GM21526 (cell line): ENCODE measurements around the gene RGS3.

ENCODE experiments used
- ATAC-seq: cut with Tn5 transposase; IDR thresholded peaks from one replicate; pipeline ENCODE4 v1.9.1; 2021; ENCODE audit warnings: moderate library complexity; ENCODE audit not compliant: unreplicated experiment, low FRiP score

The RGS3 gene

DNA sequence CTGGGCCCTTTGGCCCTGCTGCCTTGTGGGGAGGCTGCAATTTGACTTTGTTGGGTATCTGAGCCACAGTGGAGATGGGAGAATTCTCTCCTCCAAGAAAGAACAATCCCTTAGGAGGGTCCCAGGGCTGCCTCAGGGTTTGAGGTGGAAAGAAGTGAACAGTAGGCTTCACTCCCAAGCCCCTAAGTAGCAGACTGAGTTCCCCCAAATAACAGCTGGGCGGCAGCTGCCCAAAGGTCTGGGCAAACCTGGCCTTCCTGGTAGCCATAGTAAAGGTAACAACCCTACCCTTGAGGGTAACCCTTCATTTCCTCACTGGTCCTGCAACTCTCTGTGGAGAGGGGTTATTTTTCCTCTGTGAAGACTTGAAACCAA is 746 bp downstream of the RGS3 start:
- ATAC-seq: no peak

DNA sequence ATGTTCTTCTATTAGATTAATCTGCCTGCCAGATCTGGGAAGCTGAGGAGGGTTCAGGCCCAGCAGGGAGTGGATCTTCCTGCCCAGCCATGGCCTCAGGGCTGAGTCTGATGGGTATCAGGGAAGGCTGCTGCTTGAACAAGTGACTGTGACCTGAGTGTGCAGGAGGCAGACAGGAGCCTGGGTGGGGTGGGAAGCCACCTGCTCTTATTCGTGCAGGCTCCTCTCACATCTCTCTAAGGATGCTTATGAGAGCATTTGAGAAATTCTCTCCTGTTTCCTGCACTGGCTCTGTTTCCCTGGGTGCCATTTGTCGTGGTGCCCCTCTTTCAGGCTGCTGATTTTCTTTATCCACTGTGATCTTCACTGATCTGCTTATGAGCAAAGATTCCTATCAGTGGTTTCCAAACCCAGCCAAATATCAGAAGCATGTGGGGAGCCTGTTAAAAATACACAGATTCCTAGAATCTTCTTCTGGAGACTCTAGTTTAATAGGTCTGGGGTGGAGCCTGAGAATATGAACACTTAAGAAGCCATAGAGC is 2.1 kb downstream of the RGS3 start:
- ATAC-seq: no peak

- no peak for ATAC-seq
Observed at GRCh38 chr9:113467183-113467582, 3.7 kb downstream of the RGS3 start.

- ATAC-seq: no peak
Observed at GRCh38 chr9:113468716-113469448, 5.4 kb downstream of the RGS3 start.

GRCh38 chr9:113471143-113471542 is 7.6 kb downstream of the RGS3 start:
- ATAC-seq: no peak

- no peak for ATAC-seq
Observed at GRCh38 chr9:113471566-113471965, 8.0 kb downstream of the RGS3 start.

DNA sequence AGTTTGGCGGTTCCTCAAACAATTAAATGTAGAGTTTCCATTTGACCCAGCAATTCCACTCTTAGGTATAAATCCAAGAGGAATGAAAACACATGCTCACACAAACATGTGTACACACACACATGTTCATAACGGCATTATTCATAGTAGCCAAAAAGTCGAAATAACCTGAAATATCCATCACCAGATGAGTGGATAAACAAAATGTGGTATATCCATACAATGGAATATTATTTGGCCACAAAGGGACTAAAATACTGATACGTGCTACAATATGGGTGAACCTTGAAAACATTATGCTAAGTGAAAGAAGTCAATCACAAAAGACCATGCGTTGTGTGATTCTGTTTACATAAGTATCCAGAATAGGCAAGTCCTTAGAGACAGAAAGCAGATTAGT is 8.7 kb downstream of the RGS3 start:
- no peak for ATAC-seq

- no peak for ATAC-seq
Observed at GRCh38 chr9:113474360-113475028, 11.0 kb downstream of the RGS3 start.

GRCh38 chr9:113475031-113475430 is 11.5 kb downstream of the RGS3 start:
- no peak for ATAC-seq

DNA sequence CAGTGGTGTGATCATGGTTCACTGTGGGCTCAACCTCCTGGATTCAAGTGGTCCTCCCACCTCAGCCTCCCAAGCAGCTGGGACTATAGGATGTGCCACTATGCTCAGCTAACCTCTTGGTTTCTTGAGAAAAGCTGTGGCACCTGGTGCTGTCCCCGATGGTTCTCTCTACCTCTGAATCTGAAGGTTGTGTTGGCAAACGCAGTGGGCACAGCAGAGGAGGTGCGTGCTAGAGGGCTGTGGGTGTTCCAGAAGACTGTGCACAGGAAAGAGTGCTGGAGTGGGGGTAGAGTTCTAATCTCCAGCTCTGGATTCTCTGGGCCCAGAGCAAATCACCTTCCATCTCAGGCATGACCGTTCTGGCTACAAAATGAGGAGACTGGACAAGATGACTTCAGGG is 12.5 kb downstream of the RGS3 start:
- no peak for ATAC-seq

DNA sequence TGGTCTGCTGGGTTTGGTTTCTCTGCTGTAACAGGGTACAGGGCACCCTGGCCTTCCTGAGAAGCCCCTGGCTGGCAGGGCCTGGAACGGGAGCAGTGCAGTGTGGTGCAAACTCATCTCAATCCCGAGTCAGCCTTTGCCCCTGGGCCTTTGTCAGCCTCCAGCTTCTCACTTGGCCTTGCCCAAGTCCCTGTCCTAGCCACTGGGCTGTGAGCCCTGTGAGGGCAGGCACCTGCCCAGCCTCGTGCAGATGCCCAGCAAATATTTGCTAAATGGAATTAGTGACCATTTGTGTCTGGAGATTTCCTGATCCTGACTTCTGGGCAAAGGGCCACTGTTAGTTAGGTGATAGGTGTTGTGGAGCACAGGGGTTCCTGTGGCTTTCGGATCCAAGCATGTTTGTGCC is 13.0 kb downstream of the RGS3 start:
- no peak for ATAC-seq

- no peak for ATAC-seq
Observed at GRCh38 chr9:113477058-113477457, 13.5 kb downstream of the RGS3 start.

- no peak for ATAC-seq
Observed at GRCh38 chr9:113477661-113478060, 14.1 kb downstream of the RGS3 start.

DNA sequence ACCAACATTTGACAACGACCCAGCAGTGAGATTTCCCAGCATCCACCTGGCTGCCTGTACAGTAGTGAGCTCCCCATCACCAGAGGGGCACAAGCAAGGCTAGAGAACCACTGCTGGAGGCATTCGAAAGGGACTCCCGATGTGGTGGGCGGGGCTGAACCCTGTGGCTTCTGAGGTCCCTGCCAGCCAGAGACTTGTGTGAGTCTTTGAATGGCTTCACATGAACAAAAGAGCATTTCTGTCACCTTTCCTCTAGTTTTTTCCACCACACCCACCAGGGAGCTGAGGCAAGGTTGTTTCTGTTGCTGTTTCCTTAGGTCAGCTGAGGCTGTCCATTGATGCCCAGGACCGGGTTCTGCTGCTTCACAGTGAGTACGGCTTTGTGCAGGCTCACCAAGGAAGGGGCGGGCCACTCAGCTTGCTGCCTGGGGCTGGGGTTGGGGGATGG is 15.7 kb downstream of the RGS3 start:
- ATAC-seq: no peak

DNA sequence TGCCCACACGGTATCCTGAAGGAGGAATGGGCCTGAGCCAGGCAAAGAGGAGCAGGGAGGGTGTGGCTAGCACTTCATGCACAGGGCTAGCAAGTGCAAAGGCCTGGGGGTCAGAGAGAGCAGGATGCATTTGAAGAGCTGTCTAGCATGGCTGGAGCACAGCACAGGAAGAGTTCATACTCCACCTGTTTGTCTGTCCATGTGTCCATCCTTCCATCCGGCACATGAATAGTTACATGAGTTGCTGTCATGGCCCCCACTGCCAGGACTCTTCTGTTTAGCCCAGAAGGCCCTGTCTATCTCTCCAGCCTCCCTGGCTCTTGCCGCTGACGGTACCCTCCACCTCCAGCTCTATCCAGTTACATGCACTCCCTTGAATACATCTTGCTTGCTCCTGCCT is 17.1 kb downstream of the RGS3 start:
- ATAC-seq: no peak

- no peak for ATAC-seq
Observed at GRCh38 chr9:113481176-113481787, 17.8 kb downstream of the RGS3 start.

DNA sequence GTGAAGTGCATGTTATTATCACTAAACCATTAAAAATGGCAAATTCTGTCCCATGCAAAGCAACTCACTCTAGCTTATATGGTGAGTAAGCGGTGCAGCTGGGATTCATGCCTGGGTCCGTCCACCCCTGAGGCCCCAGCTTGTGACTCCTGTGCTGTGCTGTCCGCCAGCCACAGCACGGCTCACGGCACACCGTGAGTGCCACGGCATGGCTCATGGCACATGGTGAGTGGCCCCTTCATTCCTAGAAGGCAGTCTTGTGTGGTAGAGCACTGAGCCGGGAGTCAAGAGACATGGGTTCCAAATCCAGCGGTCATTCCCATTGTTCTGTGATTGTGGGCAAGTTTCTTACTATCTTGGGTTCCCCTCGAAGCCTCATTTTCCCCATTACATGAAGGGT is 18.8 kb downstream of the RGS3 start:
- no peak for ATAC-seq

DNA sequence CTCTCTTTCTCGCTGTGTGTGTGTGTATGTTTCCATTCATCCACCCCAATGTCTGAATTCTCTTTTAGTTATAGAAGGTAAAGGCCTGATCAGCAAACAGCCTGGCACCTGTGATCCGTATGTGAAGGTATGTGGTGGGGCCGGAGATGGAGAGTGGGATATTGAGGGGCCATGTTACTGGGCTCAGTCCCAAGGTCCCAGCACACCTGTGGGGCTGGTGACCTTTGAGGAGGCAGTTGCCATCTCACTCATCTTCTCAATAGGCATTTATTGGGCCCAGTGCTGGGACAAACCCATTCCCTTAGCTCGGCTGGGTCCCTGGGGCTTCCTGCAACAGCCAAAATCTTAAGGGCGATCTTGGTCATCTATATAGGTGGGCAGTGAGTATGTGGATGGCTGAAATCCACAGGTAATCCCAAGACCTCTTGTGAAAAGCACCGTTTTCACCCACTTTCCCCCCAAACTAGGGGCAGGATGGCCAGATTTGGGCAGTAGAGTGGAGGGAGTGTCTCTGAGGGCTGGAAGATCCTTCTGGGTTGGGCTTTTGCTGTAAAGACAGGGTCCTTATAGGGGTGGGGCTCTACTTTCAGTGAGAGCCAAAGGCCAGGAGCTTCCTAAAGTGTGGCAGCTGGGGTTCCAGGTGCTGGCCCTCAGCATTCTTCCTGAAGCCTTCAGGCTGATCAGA is 19.6 kb downstream of the RGS3 start:
- ATAC-seq: no peak

- no peak for ATAC-seq
Observed at GRCh38 chr9:113483676-113484257, 20.2 kb downstream of the RGS3 start.

DNA sequence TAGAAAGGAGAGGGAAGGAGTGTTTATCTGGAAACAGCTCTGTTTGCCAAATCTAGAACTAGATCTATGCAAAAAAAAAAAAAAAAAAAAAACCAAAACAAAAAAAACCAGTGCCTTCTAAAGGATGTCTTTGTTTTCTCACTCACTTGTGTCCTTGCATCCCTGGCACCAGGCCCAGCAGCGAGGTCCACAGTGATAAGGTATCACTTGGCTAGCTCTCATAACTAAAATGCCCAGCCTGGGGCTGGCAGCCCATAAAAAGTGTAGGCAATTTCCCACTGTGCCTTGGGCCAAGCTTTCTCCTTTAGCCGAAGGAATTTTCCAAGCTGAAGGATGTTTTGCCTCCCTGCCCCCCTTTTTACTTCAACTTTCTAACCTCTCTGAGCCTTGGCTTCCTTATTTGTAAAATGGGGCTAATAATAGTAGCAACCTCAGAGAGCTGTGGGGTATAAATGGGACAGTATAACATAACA is 20.8 kb downstream of the RGS3 start:
- ATAC-seq: no peak

DNA sequence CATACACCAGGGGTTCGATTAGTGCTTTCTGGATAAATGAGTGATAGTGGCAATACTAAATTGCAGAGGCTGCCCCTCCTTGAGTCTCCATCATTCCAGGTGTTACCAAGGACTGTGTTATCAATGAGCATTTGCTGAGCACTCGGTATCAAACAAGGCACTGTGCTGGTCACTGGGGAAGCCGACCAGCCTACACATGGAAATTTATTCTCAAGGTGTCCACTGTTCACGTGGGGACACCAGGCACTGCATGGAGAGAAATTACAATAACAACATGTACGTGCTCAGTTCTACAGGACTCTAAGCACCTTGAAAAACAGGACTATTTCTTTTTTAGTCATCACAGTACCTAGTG is 22.2 kb downstream of the RGS3 start:
- no peak for ATAC-seq
